ENCODE measurements around the gene SPATC1L.

DNA sequence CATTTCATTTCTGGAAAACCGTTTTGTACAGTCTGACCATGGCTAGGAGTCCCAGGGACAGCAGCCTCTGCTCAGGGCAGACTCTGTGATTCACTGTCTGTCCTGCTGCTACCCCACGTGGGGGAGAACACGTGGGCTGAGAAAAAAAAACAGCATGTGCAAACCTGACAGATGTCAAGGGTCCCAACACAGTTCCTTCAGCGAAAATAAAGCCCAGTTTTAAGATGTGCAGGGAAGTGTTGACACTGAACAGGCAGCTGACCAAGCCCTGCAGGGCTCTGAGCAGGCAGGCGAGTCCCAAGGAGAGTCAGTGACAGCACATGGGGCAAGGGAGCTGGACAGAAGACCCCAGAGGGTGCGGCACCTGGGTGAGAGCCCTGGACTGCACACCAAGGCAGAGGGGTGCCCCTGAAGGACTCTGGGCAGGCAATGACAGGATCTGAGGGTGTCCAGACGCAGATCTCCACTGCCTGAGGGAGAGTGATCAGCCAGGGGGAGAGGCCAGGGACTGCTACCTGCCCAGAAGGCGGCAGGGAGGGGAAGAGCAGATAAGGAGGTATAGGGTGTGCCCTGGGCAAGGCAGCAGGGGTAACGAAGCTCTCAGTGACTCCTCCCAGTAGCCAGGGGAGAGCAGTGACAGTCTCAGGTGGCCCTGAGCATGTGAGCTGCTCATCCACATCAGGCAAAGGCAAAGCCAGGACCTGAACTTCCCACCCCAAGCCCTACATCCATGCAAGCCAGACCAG, 5.1 kb upstream of the SPATC1L start:
- TF ChIP-seq, protein P1, sequence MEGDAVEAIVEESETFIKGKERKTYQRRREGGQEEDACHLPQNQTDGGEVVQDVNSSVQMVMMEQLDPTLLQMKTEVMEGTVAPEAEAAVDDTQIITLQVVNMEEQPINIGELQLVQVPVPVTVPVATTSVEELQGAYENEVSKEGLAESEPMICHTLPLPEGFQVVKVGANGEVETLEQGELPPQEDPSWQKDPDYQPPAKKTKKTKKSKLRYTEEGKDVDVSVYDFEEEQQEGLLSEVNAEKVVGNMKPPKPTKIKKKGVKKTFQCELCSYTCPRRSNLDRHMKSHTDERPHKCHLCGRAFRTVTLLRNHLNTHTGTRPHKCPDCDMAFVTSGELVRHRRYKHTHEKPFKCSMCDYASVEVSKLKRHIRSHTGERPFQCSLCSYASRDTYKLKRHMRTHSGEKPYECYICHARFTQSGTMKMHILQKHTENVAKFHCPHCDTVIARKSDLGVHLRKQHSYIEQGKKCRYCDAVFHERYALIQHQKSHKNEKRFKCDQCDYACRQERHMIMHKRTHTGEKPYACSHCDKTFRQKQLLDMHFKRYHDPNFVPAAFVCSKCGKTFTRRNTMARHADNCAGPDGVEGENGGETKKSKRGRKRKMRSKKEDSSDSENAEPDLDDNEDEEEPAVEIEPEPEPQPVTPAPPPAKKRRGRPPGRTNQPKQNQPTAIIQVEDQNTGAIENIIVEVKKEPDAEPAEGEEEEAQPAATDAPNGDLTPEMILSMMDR (IDR thresholded peaks at IDR 0.05; ENCODE audit: insufficient read depth, low read length): no peak
- TF ChIP-seq, protein P2, sequence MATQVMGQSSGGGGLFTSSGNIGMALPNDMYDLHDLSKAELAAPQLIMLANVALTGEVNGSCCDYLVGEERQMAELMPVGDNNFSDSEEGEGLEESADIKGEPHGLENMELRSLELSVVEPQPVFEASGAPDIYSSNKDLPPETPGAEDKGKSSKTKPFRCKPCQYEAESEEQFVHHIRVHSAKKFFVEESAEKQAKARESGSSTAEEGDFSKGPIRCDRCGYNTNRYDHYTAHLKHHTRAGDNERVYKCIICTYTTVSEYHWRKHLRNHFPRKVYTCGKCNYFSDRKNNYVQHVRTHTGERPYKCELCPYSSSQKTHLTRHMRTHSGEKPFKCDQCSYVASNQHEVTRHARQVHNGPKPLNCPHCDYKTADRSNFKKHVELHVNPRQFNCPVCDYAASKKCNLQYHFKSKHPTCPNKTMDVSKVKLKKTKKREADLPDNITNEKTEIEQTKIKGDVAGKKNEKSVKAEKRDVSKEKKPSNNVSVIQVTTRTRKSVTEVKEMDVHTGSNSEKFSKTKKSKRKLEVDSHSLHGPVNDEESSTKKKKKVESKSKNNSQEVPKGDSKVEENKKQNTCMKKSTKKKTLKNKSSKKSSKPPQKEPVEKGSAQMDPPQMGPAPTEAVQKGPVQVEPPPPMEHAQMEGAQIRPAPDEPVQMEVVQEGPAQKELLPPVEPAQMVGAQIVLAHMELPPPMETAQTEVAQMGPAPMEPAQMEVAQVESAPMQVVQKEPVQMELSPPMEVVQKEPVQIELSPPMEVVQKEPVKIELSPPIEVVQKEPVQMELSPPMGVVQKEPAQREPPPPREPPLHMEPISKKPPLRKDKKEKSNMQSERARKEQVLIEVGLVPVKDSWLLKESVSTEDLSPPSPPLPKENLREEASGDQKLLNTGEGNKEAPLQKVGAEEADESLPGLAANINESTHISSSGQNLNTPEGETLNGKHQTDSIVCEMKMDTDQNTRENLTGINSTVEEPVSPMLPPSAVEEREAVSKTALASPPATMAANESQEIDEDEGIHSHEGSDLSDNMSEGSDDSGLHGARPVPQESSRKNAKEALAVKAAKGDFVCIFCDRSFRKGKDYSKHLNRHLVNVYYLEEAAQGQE (IDR thresholded peaks at IDR 0.05; ENCODE audit: insufficient replicate concordance, low read depth): no peak
- TF ChIP-seq POLR2AphosphoS5 (IDR thresholded peaks at IDR 0.05; ENCODE audit: low read depth) (no peak), SPI1 (IDR thresholded peaks at IDR 0.05; ENCODE audit: borderline replicate concordance, low read depth) (no peak)
